HG02885 (cell line): Measurements from ENCODE around the gene CPED1.
A peak's percentile ranks its signal among the peaks of the same experiment; 100 is the strongest.
"Not testable (repeated sequence)": the region's sequence is repeated elsewhere in the genome, so short reads cannot be mapped to it uniquely, and the experiment has no call there.

Experiments used
- ATAC-seq: cut with Tn5 transposase; IDR thresholded peaks from one replicate; pipeline ENCODE4 v1.9.1; 2021; ENCODE audit warnings: mild to moderate bottlenecking; ENCODE audit not compliant: unreplicated experiment, poor library complexity

CPED1 gene

GRCh38 chr7:121119047-121119446 is 130.5 kb downstream of the CPED1 start:
- no peak for ATAC-seq

DNA sequence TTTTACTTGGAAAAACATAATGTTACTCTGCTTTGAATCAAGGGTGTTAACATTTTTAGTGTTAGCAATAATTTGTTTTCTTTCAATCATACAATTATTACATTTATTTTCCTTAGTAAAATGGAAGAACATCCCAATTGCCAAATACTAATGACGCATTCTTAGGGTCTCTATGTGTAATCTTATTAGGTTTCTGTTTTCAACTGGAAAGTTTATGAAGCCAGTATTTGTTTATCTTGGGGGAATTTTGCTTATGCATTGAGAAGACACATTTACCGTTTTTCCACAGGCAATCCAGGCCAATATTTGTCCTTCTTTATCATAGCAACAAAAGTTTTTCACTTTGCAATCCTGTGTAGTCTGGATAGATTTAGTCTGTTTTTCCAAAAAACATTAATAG is 134.5 kb downstream of the CPED1 start:
- no peak for ATAC-seq

DNA sequence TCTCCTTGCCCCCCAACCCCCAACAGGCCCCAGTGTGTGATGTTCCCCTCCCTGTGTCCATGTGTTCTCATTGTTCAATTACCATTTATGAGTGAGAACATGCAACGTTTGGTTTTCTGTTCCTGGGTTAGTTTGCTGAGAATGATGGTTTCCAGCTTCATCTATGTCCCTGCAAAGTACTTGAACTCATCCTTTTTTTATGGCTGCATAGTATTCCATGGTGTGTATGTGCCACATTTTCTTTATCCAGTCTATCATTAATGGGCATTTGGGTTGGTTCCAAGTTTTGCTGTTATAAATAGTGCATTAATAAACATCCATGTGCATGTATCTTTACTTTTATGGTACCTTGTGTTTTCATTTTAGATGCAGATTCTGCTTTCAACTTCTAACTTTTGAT is 136.9 kb downstream of the CPED1 start:
- not testable (repeated sequence) for ATAC-seq

DNA sequence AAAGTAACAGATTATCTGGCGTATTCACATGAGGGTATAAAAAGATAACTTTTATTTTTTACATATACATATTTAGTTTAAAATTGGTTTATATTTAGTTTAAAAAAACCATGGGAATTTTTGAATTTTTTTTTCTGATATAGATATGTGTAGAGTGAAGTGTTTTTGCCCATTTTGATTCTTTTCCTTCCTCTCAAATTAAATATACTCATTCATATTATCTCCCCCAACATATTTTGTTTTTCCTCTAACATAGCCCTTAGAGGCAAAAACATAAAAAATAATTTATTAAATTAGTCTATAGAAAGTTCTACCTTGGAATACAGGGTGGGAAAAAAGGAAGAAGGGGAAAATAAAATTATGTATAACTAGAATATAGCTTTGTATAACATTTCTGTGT is 137.7 kb downstream of the CPED1 start:
- ATAC-seq = no peak

DNA sequence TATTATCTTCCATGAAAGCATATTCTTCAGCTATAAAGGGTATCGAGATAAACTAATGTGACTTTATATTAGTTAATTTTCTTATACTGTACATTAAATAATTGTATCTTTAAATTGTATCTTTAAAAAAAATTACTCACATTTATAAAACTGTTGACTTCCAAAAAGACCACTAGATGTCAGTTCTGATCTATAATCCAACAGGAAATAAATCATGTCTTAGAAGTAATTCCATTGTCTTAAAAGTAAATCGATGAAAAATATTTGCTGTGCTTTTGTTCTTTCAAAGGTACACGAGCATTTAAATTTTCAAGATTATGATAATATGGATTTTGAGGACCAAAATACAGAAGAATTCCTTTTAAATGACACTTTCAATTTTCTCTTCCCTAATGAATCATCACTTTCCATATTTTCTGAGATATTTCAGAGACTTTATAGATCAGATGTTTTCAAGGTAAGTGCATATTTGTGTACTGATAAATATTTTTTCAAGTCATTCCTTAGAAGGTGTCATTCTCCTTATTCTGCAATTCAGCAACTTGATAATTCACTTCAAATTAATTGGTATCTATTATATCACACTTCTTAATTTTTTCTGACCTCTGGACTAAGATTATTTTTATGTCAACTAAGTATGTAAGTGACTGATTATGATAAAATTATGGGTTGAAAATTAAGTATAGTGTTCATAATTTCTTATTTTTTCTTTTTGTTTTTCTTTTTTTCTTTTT is 138.5 kb downstream of the CPED1 start:
- ATAC-seq = no peak

DNA sequence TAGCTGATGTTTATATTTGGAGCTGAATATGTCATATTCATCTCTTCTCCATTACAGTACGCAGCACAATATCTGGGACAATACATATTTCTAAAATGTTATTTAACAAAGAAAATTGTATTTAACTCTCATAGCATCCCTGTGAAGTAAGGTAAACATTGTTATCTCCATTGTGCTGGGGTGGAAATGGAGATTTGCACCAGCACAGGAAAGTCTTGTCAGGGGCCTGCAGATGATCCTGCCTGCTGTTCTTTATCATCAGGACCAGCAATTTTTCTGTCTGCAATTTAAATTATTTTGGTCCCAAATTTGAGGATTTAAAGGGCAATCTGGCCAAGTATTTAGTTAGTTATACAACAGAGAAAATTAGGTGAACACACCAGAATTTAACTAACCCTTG is 144.4 kb downstream of the CPED1 start:
- ATAC-seq = no peak

DNA sequence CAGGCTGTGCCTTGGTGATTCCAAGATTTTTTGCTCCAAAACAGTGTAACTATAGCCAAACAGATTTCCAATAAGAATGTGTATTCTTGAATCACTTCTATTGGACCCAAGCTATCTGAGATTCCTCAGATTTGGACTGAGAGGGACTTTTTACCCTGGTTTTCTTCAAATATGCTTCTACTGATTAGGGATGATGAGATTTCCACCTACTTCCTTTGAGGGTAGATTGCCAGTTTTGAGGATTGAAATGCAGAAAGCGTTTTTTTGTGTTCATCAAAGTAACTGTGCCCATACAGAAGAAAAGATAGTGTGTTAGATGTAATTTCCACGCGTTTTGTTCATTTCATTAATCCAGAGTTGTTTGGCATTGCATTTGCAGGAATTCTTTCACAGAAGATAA is 144.9 kb downstream of the CPED1 start:
- no peak for ATAC-seq

GRCh38 chr7:121137580-121137979 is 149.1 kb downstream of the CPED1 start:
- no peak for ATAC-seq

DNA sequence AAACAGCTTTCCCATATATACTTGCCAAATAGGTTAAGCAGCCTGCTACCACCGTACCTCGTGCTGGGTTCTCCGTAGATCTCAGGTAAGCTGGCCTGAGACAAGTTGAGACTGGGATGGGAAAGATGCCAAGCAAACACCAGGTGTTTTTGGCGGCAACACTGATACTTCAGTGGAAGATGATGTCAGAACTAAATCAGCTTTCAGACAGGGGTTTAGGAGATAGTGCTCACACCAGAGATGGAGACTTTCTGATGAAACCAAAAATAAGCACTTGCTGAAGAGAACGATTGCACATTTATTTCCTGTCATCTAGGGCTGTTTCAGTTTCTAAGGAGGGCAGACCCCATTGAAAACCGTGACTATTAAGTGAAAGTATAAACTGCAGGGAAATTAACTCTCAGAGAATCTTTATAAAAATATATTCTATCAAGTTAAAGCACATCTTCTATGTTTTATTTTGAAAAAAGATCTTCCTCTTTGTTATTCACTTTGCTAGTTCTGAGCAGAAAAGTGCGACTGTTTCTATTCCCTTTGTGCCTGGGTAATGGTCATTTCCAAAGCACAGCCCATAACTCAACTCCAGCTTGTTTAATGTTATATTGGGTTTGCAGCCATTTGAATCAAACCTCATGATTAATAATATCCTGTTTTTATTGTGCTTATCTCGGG is 149.9 kb downstream of the CPED1 start:
- ATAC-seq = peak; percentile 100

GRCh38 chr7:121139427-121139826 is 150.9 kb downstream of the CPED1 start:
- no peak for ATAC-seq

- ATAC-seq = no peak
Observed at GRCh38 chr7:121140790-121141189, 152.3 kb downstream of the CPED1 start.

GRCh38 chr7:121151774-121152221 is 163.3 kb downstream of the CPED1 start:
- ATAC-seq = no peak

DNA sequence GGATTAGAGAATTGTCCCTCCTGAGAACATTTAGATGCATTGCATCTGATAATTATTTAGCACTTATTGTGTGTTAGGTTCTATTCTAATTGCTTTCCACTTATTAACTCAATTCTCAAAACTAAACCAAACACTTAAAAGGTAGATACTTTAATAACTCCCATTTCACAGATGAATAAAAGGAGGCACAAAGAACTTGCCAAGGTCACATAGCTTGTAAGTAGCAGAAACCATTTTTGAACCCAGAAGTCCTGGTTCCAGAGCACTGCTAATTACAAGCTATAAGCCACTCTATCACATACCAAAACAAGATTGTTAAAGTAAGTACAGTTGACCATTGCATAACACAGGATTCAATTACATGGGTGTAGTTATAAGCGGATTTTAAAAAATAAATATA is 164.9 kb downstream of the CPED1 start:
- no peak for ATAC-seq

GRCh38 chr7:121153995-121154394 is 165.5 kb downstream of the CPED1 start:
- ATAC-seq = no peak

GRCh38 chr7:121156825-121157224 is 168.3 kb downstream of the CPED1 start:
- ATAC-seq = no peak

DNA sequence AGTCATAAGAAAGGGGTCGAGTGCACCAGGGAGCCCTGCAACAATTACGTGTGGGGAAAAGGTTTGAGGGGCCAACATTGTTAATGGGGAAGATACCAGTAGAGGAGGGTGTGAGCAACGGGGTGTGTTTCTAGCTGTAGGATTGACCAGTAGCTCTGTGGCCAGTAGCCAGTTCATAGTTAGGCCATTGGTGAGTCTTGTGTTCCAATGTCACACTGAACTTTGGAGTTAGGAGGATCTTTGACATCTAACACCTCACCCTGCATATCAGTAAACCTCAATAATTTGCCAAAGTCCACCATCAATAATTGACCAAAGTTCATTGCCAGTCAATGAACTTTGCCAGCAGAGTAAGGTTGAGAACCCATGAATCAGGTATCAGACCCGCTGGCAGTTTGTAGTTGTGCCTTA is 168.8 kb downstream of the CPED1 start:
- ATAC-seq = no peak

- ATAC-seq = no peak
Observed at GRCh38 chr7:121157885-121158590, 169.5 kb downstream of the CPED1 start.

DNA sequence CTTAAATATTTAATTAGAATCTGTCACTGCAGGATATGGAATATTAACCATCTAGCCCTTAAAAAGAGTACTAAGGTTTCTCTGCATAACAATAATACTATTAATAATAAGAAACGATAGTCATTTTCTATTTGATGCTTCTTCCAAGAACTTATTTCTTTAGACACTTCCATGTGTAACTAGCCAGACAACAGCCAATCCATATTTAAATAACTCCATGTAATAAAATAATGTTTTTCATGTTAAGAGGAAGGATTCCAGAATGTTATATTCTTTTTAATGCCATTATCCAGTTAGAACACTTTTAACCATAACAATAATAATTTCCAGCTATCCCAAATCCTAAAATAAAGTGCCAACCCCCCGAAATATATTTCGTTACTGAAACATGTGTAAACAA is 170.2 kb downstream of the CPED1 start:
- ATAC-seq = no peak

DNA sequence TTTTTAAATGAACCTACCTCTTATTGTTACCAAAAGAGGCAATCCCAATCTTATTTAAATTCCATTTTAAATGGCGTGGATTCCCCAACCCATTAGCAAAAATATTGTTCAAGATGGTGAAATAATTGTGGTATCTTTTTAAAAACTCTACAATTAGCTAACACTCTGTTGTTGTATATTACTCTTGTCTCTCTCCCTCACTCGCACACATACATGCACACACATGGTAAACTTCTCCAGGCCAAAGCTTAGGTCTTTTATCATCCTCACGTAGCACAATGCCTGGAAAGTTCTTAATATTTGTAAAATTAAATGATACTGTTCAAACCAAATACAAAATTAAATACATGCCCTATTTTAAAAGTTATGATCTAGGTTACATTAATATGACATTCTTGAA is 171.0 kb downstream of the CPED1 start:
- no peak for ATAC-seq

GRCh38 chr7:121160150-121161008 is 171.9 kb downstream of the CPED1 start:
- no peak for ATAC-seq
